Body of pancreas (tissue), 4 donors: ENCODE data around the gene DMRTC1. TPM values are rescaled to one million over a fixed set of nuclear protein-coding genes. Genes with fewer than 3 reads are reported as not detected.
"Not testable (repeated sequence)": the region's sequence is repeated elsewhere in the genome, so short reads cannot be mapped to it uniquely, and the experiment has no call there.

Experiments
- ATAC-seq: fragments of 150-250 bp; one replicate; pipeline ENCODE4 v1.9.1; 2016
- DNase-seq, 4 donors: peaks; one replicate each; pipeline ENCODE4 v3.0.0-alpha.2; 2019
- H3K27ac ChIP-seq, 4 donors: fragments of 200-600 bp; sonication (generic); 1 replicate in 3 of 4; 2 replicates in 1 of 4; pipeline versions ENCODE4 v1.5.1 to v1.6.1; 2016 to 2019; ENCODE audit warnings: mild to moderate bottlenecking in 1 of 4, mixed read lengths in 1 of 4, moderate library complexity in 1 of 4
- H3K27me3 ChIP-seq, 2 donors: fragments of 200-600 bp; sonication (generic); one replicate each; pipeline ENCODE4 v1.6.0; 2016; ENCODE audit warnings: mild to moderate bottlenecking in 1 of 2
- H3K36me3 ChIP-seq, 2 donors: fragments of 200-600 bp; sonication (generic); replicated peaks in 1 of 2; 2 replicates each; pipeline ENCODE4 v1.5.1; 2016; ENCODE audit warnings: low read depth in 2 of 2; ENCODE audit not compliant: insufficient read depth in 1 of 2
- H3K4me1 ChIP-seq: fragments of 200-600 bp; sonication (generic); one replicate; pipeline ENCODE4 v1.6.0; 2016
- H3K4me3 ChIP-seq, 2 donors: fragments of 200-600 bp; sonication (generic); 1 replicate in 1 of 2; 2 replicates in 1 of 2; pipeline ENCODE4 v1.5.1; 2016 to 2019
- H3K9me3 ChIP-seq, 3 donors: fragments of 200-600 bp; sonication (generic); 1 replicate in 2 of 3; 2 replicates in 1 of 3; pipeline ENCODE4 v1.5.1; 2016
- WGBS, 2 donors: methylation state at CpG; one replicate each; pipeline ENCODE4 v1.1.5; 2017; 5-methylcytosine and 5-hydroxymethylcytosine counted together
- intact Hi-C: fragments of 100-400 bp; cut with DNase I; formaldehyde crosslinking; loops from one replicate; pipeline ENCODE4 v1.15.1; 2023
- total RNA-seq, 2 donors: library from RNA; depleted of rRNA; stranded (reverse); fragments of >200 nt; gene quantifications; one replicate each; pipeline ENCODE4 v1.1.0, GENCODE V29; 2016

Gene DMRTC1
- total RNA-seq, 2 donors from 2014 or later: not detected

- H3K9me3 ChIP-seq, intact Hi-C loops, H3K27ac ChIP-seq, ATAC-seq, H3K36me3 ChIP-seq, DNase-seq, H3K27me3 ChIP-seq, H3K4me3 ChIP-seq, H3K4me1 ChIP-seq: not testable (repeated sequence)
- WGBS, 2 donors: no CpG with 5 or more reads among the region's 13 CpGs
Observed at GRCh38 chrX:72912315-72912714, 31.3 kb downstream of the DMRTC1 start, which contains the start of gene FAM236C. Gene FAM236C (plus strand): TSS chrX:72912615. CDS start chrX:72912715, 100 bp downstream.

- H3K4me1 ChIP-seq, H3K4me3 ChIP-seq, DNase-seq, intact Hi-C loops, H3K27ac ChIP-seq, H3K27me3 ChIP-seq, H3K36me3 ChIP-seq, H3K9me3 ChIP-seq, ATAC-seq: not testable (repeated sequence)
- WGBS, 2 donors: no CpG with 5 or more reads among the region's 14 CpGs
Observed at GRCh38 chrX:72889740-72890139, 53.9 kb downstream of the DMRTC1 start.

GRCh38 chrX:72882898-72883297 is 60.7 kb downstream of the DMRTC1 start:
- WGBS, 2 donors: no CpG with 5 or more reads among the region's 2 CpGs
- H3K4me1 ChIP-seq, H3K27ac ChIP-seq, intact Hi-C loops, H3K27me3 ChIP-seq, H3K9me3 ChIP-seq, H3K4me3 ChIP-seq, DNase-seq, H3K36me3 ChIP-seq, ATAC-seq: not testable (repeated sequence)

- H3K4me3 ChIP-seq, ATAC-seq, intact Hi-C loops, DNase-seq, H3K27me3 ChIP-seq, H3K27ac ChIP-seq, H3K36me3 ChIP-seq, H3K4me1 ChIP-seq, H3K9me3 ChIP-seq: not testable (repeated sequence)
- no CpG with 5 or more reads among the region's 2 CpGs for WGBS, 2 donors
Observed at GRCh38 chrX:72837532-72837931, 106.1 kb downstream of the DMRTC1 start.

GRCh38 chrX:72830701-72831100 is 112.9 kb downstream of the DMRTC1 start:
- ATAC-seq, H3K9me3 ChIP-seq, DNase-seq, H3K4me3 ChIP-seq, H3K36me3 ChIP-seq, intact Hi-C loops, H3K27me3 ChIP-seq, H3K4me1 ChIP-seq, H3K27ac ChIP-seq: not testable (repeated sequence)
- WGBS, 2 donors: no CpG with 5 or more reads among the region's 13 CpGs

Other genes starting within 250 kb of the DMRTC1 start
- gene PHKA1, start 229.5 kb downstream of the DMRTC1 start, total RNA-seq: 1 to 10 TPM; 7.3 to 8.6 TPM
- gene DMRTC1B, start 166.9 kb downstream of the DMRTC1 start, total RNA-seq: 1 to 10 TPM in 1 of 2 donors, not detected in 1; 3.6 TPM
- gene FAM236B, start 161.2 kb downstream of the DMRTC1 start, total RNA-seq: not detected
- not detected for gene FAM236D, start 135.6 kb downstream of the DMRTC1 start, total RNA-seq
- not detected for gene FAM236C, start 31.2 kb downstream of the DMRTC1 start, total RNA-seq
- gene FAM236A, start 5.6 kb downstream of the DMRTC1 start, total RNA-seq: not detected
- gene PABPC1L2B, start 59.1 kb upstream of the DMRTC1 start, total RNA-seq: not detected
- gene PABPC1L2A, start 135.7 kb upstream of the DMRTC1 start, total RNA-seq: not detected